ENCODE data around the gene COL5A3.

COL5A3 gene

GRCh38 chr19:10010247-10010691, at the start of gene COL5A3:
Gene COL5A3, minus strand, starts transcription at chr19:10010504. Its CDS starts 119 bp downstream, at chr19:10010385.
- H3K4me2 ChIP-seq (ENCODE audit: low read depth, low read length), result no peak within 1 kb of the TSS
- H3K27ac ChIP-seq (ENCODE audit: low read length), result no peak within 1 kb of the TSS
- no peak within 1 kb of the TSS for H2AFZ ChIP-seq (ENCODE audit: low read length)
- peaks cover 94% of the 10 kb centered on the region for H3K27me3 ChIP-seq (replicated peaks; ENCODE audit: insufficient read depth, low read length)
- no peaks in the 10 kb centered on the region for H3K9me2 ChIP-seq (replicated peaks; ENCODE audit: insufficient read depth, low read length)
- no peaks in the 10 kb centered on the region for H3F3A ChIP-seq (ENCODE audit: insufficient read depth, low read length)
- no peak for DNase-seq
- no peaks in the 10 kb centered on the region for H3K79me2 ChIP-seq (ENCODE audit: low read length)
- H4K20me1 ChIP-seq (ENCODE audit: insufficient read depth, low read length), result no peaks in the 10 kb centered on the region
- no peaks in the 10 kb centered on the region for H3K36me3 ChIP-seq (replicated peaks; ENCODE audit: insufficient read depth, low read length)
- TF ChIP-seq EZH2 (optimal IDR thresholded peaks at IDR 0.05; ENCODE audit: low read depth, low read length) (no peak), EZH2phosphoT487 (IDR thresholded peaks at IDR 0.05; ENCODE audit: low read length) (no peak), CTCF (IDR thresholded peaks at IDR 0.05; ENCODE audit: low read length) (no peak)
- no peaks in the 10 kb centered on the region for H3K9me3 ChIP-seq (replicated peaks; ENCODE audit: insufficient read depth, low read length)
- no peak within 1 kb of the TSS for H3K4me3 ChIP-seq (ENCODE audit: low read length)
- H3K4me1 ChIP-seq (ENCODE audit: low read length), result no peaks in the 10 kb centered on the region
- H3K9ac ChIP-seq (ENCODE audit: low read length), result no peak within 1 kb of the TSS

GRCh38 chr19:10052602-10053360, 42.5 kb upstream of the COL5A3 start:
- Histone ChIP-seq H3K9ac (ENCODE audit: low read length) (no peak overlapping the region), H3K36me3 (replicated peaks; ENCODE audit: insufficient read depth, low read length) (no peaks in the 10 kb centered on the region), H4K20me1 (ENCODE audit: insufficient read depth, low read length) (no peaks in the 10 kb centered on the region), H3K9me3 (replicated peaks; ENCODE audit: insufficient read depth, low read length) (no peaks in the 10 kb centered on the region), H3K9me2 (replicated peaks; ENCODE audit: insufficient read depth, low read length) (no peaks in the 10 kb centered on the region), H2AFZ (ENCODE audit: low read length) (no peak overlapping the region), H3K4me1 (ENCODE audit: low read length) (no peaks in the 10 kb centered on the region), H3K27ac (ENCODE audit: low read length) (no peak overlapping the region), H3K27me3 (replicated peaks; ENCODE audit: insufficient read depth, low read length) (peaks cover 63% of the 10 kb centered on the region), H3K4me2 (ENCODE audit: low read depth, low read length) (no peak overlapping the region), H3K79me2 (ENCODE audit: low read length) (no peaks in the 10 kb centered on the region), H3F3A (ENCODE audit: insufficient read depth, low read length) (no peaks in the 10 kb centered on the region), H3K4me3 (ENCODE audit: low read length) (no peak overlapping the region)
- DNase-seq, result no peak
- TF ChIP-seq CTCF (IDR thresholded peaks at IDR 0.05; ENCODE audit: low read length), result no peak
- TF ChIP-seq EZH2phosphoT487 (IDR thresholded peaks at IDR 0.05; ENCODE audit: low read length), result no peak
- no peak for TF ChIP-seq EZH2 (optimal IDR thresholded peaks at IDR 0.05; ENCODE audit: low read depth, low read length)

- no peaks in the 10 kb centered on the region for H3K36me3 ChIP-seq (replicated peaks; ENCODE audit: insufficient read depth, low read length)
- H3K9me2 ChIP-seq (replicated peaks; ENCODE audit: insufficient read depth, low read length), result no peaks in the 10 kb centered on the region
- H3K79me2 ChIP-seq (ENCODE audit: low read length), result no peaks in the 10 kb centered on the region
- H3K9me3 ChIP-seq (replicated peaks; ENCODE audit: insufficient read depth, low read length), result no peaks in the 10 kb centered on the region
- H2AFZ ChIP-seq (ENCODE audit: low read length), result no peak overlapping the region
- no peak for DNase-seq
- H3K4me1 ChIP-seq (ENCODE audit: low read length), result no peaks in the 10 kb centered on the region
- H3K4me3 ChIP-seq (ENCODE audit: low read length), result no peak overlapping the region
- no peak overlapping the region for H3K4me2 ChIP-seq (ENCODE audit: low read depth, low read length)
- H3K9ac ChIP-seq (ENCODE audit: low read length), result no peak overlapping the region
- H3K27ac ChIP-seq (ENCODE audit: low read length), result no peak overlapping the region
- no peaks in the 10 kb centered on the region for H4K20me1 ChIP-seq (ENCODE audit: insufficient read depth, low read length)
- no peaks in the 10 kb centered on the region for H3F3A ChIP-seq (ENCODE audit: insufficient read depth, low read length)
- H3K27me3 ChIP-seq (replicated peaks; ENCODE audit: insufficient read depth, low read length), result peaks cover 67% of the 10 kb centered on the region
- no peak for TF ChIP-seq EZH2 (optimal IDR thresholded peaks at IDR 0.05; ENCODE audit: low read depth, low read length)
- TF ChIP-seq CTCF (IDR thresholded peaks at IDR 0.05; ENCODE audit: low read length), result no peak
- no peak for TF ChIP-seq EZH2phosphoT487 (IDR thresholded peaks at IDR 0.05; ENCODE audit: low read length)
These were observed 39.3 kb upstream of the COL5A3 start for GRCh38 chr19:10049626-10050025.
